ENCODE results near the gene GNG11. TPM values are rescaled to one million over a fixed set of nuclear protein-coding genes. Genes with fewer than 3 reads are reported as not detected.
"Not testable (repeated sequence)": the region's sequence is repeated elsewhere in the genome, so short reads cannot be mapped to it uniquely, and the experiment has no call there.

Gene GNG11
- total and polyA plus RNA-seq, 3 experiments from 2014 or later: not detected

DNA sequence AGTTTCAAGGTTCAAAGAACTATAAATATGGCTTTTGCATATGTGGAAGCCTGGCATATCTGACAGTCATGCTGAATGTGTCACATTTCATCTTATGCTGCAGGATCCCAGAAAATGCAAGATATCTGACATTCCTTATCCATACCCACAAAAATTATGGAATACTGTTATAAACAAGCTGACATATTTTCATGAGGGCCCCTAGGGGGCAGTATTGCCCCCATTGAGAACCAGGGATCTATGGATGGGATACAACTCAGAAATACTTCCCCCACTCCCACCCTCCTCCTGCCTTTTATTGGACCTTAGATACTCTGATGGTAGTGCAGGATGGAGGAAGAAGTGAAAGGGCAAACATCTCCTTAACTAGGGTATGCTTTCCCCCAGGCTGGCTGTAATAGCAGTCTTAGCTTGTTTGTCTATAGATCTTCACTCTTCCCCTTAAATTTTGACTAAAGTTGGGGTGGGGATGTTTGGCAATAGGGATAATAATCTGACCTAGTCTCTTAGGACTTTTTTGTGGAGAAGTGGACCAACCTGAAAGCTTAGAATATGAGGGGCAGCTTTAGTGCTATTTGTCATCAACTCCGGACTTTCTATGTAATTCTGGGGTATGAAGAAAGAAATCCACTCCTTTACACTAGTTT, 18.6 kb upstream of the GNG11 start:
- no peaks in the 10 kb centered on the region for H3K9me3 ChIP-seq (ENCODE audit: low read length)
- H3K27me3 Mint-ChIP-seq: peaks cover 2 to 22% of the 10 kb centered on the region in 2 donors
- DNase-seq: no peak
- H3K27ac Mint-ChIP-seq: no peak overlapping the region
- H3K9me3 Mint-ChIP-seq: no peaks in the 10 kb centered on the region
- H3K27me3 ChIP-seq (ENCODE audit: insufficient read depth, low read length, poor library complexity, severe bottlenecking): no peaks in the 10 kb centered on the region
- H3K36me3 ChIP-seq (ENCODE audit: insufficient read depth, low read length): no peaks in the 10 kb centered on the region
- ChIA-PET POLR2A (no interaction called here), CTCF (no interaction called here)
- no peaks in the 10 kb centered on the region for H3K4me1 Mint-ChIP-seq
- no peaks in the 10 kb centered on the region for H3K36me3 Mint-ChIP-seq
- no peaks in the 10 kb centered on the region for H3K4me1 ChIP-seq (ENCODE audit: insufficient read depth, low read length)
- H3K4me3 Mint-ChIP-seq: no peak overlapping the region
- H3K4me3 ChIP-seq (ENCODE audit: low read length): no peak overlapping the region
- no peak overlapping the region for H3K27ac ChIP-seq (ENCODE audit: low read depth, low read length)

DNA sequence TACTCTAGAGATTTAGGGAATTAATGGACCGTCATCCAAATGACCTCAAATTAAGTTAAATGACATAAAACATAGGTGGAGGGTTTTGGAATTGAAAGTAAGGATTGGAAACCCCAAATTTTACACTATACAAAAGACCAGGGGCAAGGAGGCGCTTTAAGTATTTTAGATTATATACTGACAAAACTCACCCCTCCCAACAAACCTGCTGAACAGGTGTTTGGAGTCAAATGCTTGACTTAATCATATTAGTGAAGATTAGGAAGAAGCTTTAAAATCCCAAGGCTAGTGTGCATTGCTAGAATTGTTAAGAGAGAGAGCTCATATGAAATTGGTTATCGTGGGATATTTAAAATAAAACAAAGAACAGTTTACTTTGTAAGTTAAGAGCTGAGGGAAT, 15.3 kb upstream of the GNG11 start, which contains the start of gene GNGT1:
TSS of gene GNGT1 (plus strand) at position 301 of the 400 bp plus-strand sequence. CDS start 180 bp downstream, outside the sequence.
- H3K27me3 ChIP-seq (ENCODE audit: insufficient read depth, low read length, poor library complexity, severe bottlenecking): no peaks in the 10 kb centered on the region
- CTCF ChIA-PET: no interaction called here

DNA sequence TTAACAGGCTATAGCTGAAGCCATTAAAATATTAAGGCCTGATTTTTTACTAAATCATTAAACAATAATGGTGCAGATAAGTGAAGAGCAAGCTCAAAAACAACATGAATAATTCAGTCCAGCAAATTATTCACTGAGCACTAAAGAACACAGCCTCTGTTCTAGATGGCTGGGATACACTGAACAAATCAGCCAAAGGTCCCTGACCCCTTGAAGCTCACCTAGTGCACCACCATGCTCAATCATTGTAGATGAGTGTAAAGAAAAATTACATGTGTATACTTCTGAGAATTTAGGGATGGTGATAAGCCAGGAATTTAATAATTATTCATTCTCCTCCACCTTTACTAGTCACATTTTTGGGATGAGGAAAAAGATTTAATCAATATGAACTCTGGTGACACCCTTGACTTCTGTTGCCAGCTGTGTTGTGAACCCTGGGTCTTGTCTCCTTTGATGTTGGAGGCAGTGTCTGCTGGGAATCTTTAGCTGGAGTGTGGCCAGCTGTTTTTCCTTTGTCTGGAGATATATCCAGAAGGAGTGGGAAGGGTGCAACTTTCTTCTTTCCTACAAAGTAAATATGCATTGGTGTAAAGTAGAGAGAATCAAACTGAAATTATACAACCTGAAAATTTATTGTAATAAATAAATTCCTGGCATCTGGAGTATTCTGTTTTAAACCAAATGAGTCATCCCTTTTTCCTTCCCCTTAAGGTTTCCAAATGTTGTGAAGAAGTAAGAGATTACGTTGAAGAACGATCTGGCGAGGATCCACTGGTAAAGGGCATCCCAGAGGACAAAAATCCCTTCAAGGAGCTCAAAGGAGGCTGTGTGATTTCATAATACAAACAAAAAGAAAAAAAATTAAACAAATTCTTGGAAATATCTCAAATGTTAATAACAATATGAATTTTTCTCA, 11.2 kb upstream of the GNG11 start:
- no peaks in the 10 kb centered on the region for H3K4me1 Mint-ChIP-seq
- Histone ChIP-seq H3K27me3 (ENCODE audit: insufficient read depth, low read length, poor library complexity, severe bottlenecking) (no peaks in the 10 kb centered on the region), H3K4me1 (ENCODE audit: insufficient read depth, low read length) (no peaks in the 10 kb centered on the region), H3K36me3 (ENCODE audit: insufficient read depth, low read length) (no peaks in the 10 kb centered on the region), H3K9me3 (ENCODE audit: low read length) (no peaks in the 10 kb centered on the region), H3K4me3 (ENCODE audit: low read length) (no peak overlapping the region), H3K27ac (ENCODE audit: low read depth, low read length) (no peak overlapping the region)
- H3K36me3 Mint-ChIP-seq: no peaks in the 10 kb centered on the region
- peaks cover 0 to 4% (median 0%) of the 10 kb centered on the region in 5 donors for H3K9me3 Mint-ChIP-seq
- peaks cover 0 to 8% of the 10 kb centered on the region in 2 donors for H3K27me3 Mint-ChIP-seq
- CTCF ChIA-PET: interaction anchor here (1.4 kb wide), 1 partner anchor 12 kb away, joined by 3 read pairs; no protein-coding TSS in a partner anchor
- H3K4me3 Mint-ChIP-seq: no peak overlapping the region
- no peak for DNase-seq
- H3K27ac Mint-ChIP-seq: no peak overlapping the region
- POLR2A ChIA-PET: no interaction called here

More for the DNA sequence above, 15.3 kb upstream of the GNG11 start, which contains the start of gene GNGT1:
- Histone ChIP-seq H3K9me3 (ENCODE audit: low read length) (no peaks in the 10 kb centered on the region), H3K4me3 (ENCODE audit: low read length) (no peak within 1 kb of the TSS), H3K36me3 (ENCODE audit: insufficient read depth, low read length) (no peaks in the 10 kb centered on the region), H3K27ac (ENCODE audit: low read depth, low read length) (no peak within 1 kb of the TSS), H3K4me1 (ENCODE audit: insufficient read depth, low read length) (no peaks in the 10 kb centered on the region)
- Mint-ChIP-seq H3K4me1 (no peaks in the 10 kb centered on the region), H3K36me3 (no peaks in the 10 kb centered on the region), H3K4me3 (no peak within 1 kb of the TSS), H3K9me3 (no peaks in the 10 kb centered on the region), H3K27me3 (peaks cover 0 to 8% of the 10 kb centered on the region in 2 donors), H3K27ac (no peak within 1 kb of the TSS)
- POLR2A ChIA-PET: no interaction called here
- DNase-seq: no peak

DNA sequence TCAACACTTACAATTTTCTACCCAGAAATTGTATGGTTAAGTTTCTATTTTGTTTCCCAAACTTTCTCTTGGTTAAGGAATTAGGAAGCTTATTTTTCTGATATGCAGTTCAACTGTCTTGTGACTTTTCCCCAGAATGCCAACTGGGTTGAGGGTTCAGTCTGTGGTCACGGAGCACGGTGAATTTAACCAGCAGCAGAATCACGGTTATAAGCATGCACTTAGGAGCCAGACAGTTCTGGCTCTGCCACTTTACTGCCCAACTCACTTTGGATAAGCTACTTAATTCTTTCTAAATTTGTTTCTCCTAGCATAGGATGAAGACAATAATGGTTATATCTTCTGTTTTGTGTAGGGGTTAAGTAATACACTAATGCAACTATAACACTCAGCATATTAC, 10.3 kb upstream of the GNG11 start:
- H3K36me3 Mint-ChIP-seq; H3K9me3 Mint-ChIP-seq; H3K27ac ChIP-seq (ENCODE audit: low read depth, low read length); H3K4me3 Mint-ChIP-seq; H3K27me3 Mint-ChIP-seq; H3K4me1 ChIP-seq (ENCODE audit: insufficient read depth, low read length); DNase-seq; POLR2A ChIA-PET; CTCF ChIA-PET; H3K27ac Mint-ChIP-seq; H3K36me3 ChIP-seq (ENCODE audit: insufficient read depth, low read length); H3K4me1 Mint-ChIP-seq; H3K27me3 ChIP-seq (ENCODE audit: insufficient read depth, low read length, poor library complexity, severe bottlenecking); H3K9me3 ChIP-seq (ENCODE audit: low read length); H3K4me3 ChIP-seq (ENCODE audit: low read length): not testable (repeated sequence)

DNA sequence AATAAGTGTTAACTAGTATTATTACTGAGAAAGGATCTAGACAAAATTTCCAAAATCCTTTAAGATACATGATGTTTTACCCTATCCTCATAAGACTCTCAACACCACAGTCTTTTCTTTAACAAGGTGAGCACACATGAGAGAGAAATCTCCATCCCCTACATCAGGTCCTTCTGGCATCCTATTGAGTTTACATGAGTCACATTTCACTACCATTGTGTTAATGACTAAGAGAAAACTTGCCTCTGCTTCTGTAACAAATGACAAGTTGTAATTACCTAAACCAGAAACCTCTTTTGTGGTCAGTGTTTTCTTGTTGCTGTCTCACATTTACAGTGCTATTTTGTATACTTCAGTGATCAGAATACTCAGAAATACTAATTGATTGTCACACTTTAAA, 9.9 kb upstream of the GNG11 start:
- H3K4me1 ChIP-seq (ENCODE audit: insufficient read depth, low read length); DNase-seq; H3K27me3 ChIP-seq (ENCODE audit: insufficient read depth, low read length, poor library complexity, severe bottlenecking); H3K9me3 ChIP-seq (ENCODE audit: low read length); H3K36me3 Mint-ChIP-seq; H3K4me3 Mint-ChIP-seq; POLR2A ChIA-PET; H3K4me1 Mint-ChIP-seq; H3K27ac ChIP-seq (ENCODE audit: low read depth, low read length); H3K27ac Mint-ChIP-seq; H3K27me3 Mint-ChIP-seq; CTCF ChIA-PET; H3K9me3 Mint-ChIP-seq; H3K4me3 ChIP-seq (ENCODE audit: low read length); H3K36me3 ChIP-seq (ENCODE audit: insufficient read depth, low read length): not testable (repeated sequence)

DNA sequence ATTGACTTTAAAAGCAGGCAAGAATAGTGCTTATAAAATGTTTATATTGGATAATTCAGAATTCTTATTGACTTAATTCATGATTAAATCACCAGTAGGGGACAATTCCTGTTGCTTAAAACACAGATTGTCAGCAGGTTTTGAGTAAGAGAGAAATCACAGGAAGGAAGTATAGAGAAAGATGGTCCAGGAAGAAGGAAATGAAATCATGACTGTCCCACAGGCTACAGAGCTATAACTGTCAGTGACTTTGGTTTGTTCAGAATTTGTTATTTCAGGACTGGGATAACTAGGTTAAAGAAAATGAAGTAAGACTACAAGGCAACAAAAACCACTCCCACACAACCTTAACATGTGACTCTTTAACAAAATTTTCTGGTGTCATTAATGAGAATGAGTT, 8.3 kb upstream of the GNG11 start:
- Histone ChIP-seq H3K4me1 (ENCODE audit: insufficient read depth, low read length) (no peaks in the 10 kb centered on the region), H3K36me3 (ENCODE audit: insufficient read depth, low read length) (no peaks in the 10 kb centered on the region), H3K27me3 (ENCODE audit: insufficient read depth, low read length, poor library complexity, severe bottlenecking) (no peaks in the 10 kb centered on the region), H3K9me3 (ENCODE audit: low read length) (no peaks in the 10 kb centered on the region), H3K27ac (ENCODE audit: low read depth, low read length) (no peak overlapping the region), H3K4me3 (ENCODE audit: low read length) (no peak overlapping the region)
- Mint-ChIP-seq H3K9me3 (peaks cover 0 to 4% (median 0%) of the 10 kb centered on the region in 5 donors), H3K27me3 (peaks cover 7 to 12% of the 10 kb centered on the region in 2 donors), H3K4me3 (no peak overlapping the region), H3K27ac (no peak overlapping the region), H3K36me3 (no peaks in the 10 kb centered on the region), H3K4me1 (no peaks in the 10 kb centered on the region)
- no peak for DNase-seq
- ChIA-PET CTCF (no interaction called here), POLR2A (no interaction called here)

DNA sequence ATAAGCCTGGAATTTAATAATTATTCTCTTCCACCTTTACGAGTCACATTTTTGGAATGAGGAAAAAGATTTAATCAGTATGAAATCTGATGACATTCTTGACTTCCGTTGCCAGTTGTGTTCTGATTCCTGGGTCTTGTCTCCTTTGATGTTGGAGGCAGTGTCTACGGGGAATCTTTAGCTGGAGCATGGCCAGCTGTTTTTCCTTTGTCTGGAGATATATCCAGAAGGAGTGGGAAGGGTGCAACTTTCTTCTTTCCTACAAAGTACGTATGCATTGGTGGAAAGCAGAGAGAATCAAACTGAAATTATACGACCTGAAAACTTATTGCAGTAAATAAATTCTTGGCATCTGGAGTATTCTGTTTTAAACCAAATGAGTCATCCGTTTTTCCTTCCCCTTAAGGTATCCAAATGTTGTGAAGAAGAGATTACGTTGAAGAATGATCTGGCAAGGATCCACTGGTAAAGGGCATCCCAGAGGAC, 6.9 kb upstream of the GNG11 start:
- H3K9me3 Mint-ChIP-seq: peaks cover 0 to 4% (median 0%) of the 10 kb centered on the region in 5 donors
- H3K36me3 Mint-ChIP-seq: no peaks in the 10 kb centered on the region
- H3K4me3 ChIP-seq (ENCODE audit: low read length): no peak overlapping the region
- peaks cover 8 to 12% of the 10 kb centered on the region in 2 donors for H3K27me3 Mint-ChIP-seq
- no peak overlapping the region for H3K4me3 Mint-ChIP-seq
- no peak for DNase-seq
- POLR2A ChIA-PET: no interaction called here
- no peaks in the 10 kb centered on the region for H3K4me1 Mint-ChIP-seq
- H3K27ac Mint-ChIP-seq: no peak overlapping the region
- CTCF ChIA-PET: no interaction called here
- no peaks in the 10 kb centered on the region for H3K27me3 ChIP-seq (ENCODE audit: insufficient read depth, low read length, poor library complexity, severe bottlenecking)
- no peaks in the 10 kb centered on the region for H3K4me1 ChIP-seq (ENCODE audit: insufficient read depth, low read length)
- H3K9me3 ChIP-seq (ENCODE audit: low read length): no peaks in the 10 kb centered on the region
- H3K36me3 ChIP-seq (ENCODE audit: insufficient read depth, low read length): no peaks in the 10 kb centered on the region
- no peak overlapping the region for H3K27ac ChIP-seq (ENCODE audit: low read depth, low read length)

DNA sequence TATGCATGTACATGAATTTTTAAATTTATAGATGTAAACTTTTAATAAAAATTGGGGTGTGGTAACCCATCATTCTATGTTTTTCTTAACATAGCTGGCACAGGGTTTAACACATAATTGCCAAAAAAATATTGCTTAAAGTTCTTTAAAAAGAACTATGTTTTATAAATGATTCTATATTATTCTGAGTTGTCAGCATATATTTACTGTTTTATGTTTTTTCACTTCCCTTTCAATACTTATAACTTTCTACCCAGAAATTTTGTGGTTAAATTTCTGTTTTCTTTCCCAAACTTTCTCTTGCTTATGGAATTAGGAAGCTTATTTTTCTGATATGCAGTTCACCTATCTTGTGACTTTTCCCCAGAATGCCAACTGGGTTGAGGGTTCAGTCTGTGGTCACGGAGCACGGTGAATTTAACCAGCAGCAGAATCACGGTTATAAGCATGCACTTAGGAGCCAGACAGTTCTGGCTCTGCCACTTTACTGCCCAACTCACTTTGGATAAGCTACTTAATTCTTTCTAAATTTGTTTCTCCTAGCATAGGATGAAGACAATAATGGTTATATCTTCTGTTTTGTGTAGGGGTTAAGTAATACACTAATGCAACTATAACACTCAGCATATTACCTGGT, 6.2 kb upstream of the GNG11 start:
- H3K4me1 ChIP-seq (ENCODE audit: insufficient read depth, low read length); H3K4me1 Mint-ChIP-seq; H3K9me3 Mint-ChIP-seq; H3K9me3 ChIP-seq (ENCODE audit: low read length); CTCF ChIA-PET; H3K36me3 ChIP-seq (ENCODE audit: insufficient read depth, low read length); H3K27me3 ChIP-seq (ENCODE audit: insufficient read depth, low read length, poor library complexity, severe bottlenecking); DNase-seq; H3K4me3 Mint-ChIP-seq; H3K4me3 ChIP-seq (ENCODE audit: low read length); H3K27ac Mint-ChIP-seq; H3K36me3 Mint-ChIP-seq; POLR2A ChIA-PET; H3K27ac ChIP-seq (ENCODE audit: low read depth, low read length): not testable (repeated sequence)
- peaks cover 8 to 14% of the 10 kb centered on the region in 2 donors for H3K27me3 Mint-ChIP-seq
